ENCODE data around the gene BCAP31. TPM values are rescaled to one million over a fixed set of nuclear protein-coding genes. Genes with fewer than 3 reads are reported as not detected.

Gene BCAP31
- total and polyA plus RNA-seq, 2 of the 13 experiments (the other 11 are each of a cell fraction or from before 2014, with no cell fraction given), result 139 to 178 TPM

- peak; percentile 71 for FAIRE-seq
- H3K4me3 ChIP-seq (replicated peaks in 1 of 3; ENCODE audit: insufficient read depth in 1 of 3, low read depth in 2 of 3, low read length in 3 of 3), result peak overlapping the region; percentile 60 to 79 (median 79); a peak in 5 of 6 replicates
- no peak for TF ChIP-seq AKAP8 (CRISPR knock-in tag; IDR thresholded peaks at IDR 0.05)
- TF ChIP-seq ZNF543 (CRISPR knock-in tag; IDR thresholded peaks at IDR 0.05), result 0 out of 2 replicates have a peak, but pooled peaks have one; percentile 14
- no peak for TF ChIP-seq PHF21A (CRISPR knock-in tag; IDR thresholded peaks at IDR 0.05)
- TF ChIP-seq POLR2G (IDR thresholded peaks at IDR 0.05; ENCODE audit: low read depth, low read length), result 0 out of 2 replicates have a peak, but pooled peaks have one; percentile 32
- peak; percentile 73 for TF ChIP-seq ZNF687 (CRISPR knock-in tag; IDR thresholded peaks at IDR 0.05)
- TF ChIP-seq GZF1 (CRISPR knock-in tag; IDR thresholded peaks at IDR 0.05), result no peak
- no peak for TF ChIP-seq NKX3-1 (CRISPR knock-in tag; IDR thresholded peaks at IDR 0.05)
- no peak for TF ChIP-seq SOX6 (IDR thresholded peaks at IDR 0.05)
- no peak for TF ChIP-seq SOX6 (CRISPR knock-in tag; IDR thresholded peaks at IDR 0.05)
- TF ChIP-seq CSRNP1 (CRISPR knock-in tag; IDR thresholded peaks at IDR 0.05), result no peak
- no peak for TF ChIP-seq ARID5B (CRISPR knock-in tag; IDR thresholded peaks at IDR 0.05)
- TF ChIP-seq, protein P1, sequence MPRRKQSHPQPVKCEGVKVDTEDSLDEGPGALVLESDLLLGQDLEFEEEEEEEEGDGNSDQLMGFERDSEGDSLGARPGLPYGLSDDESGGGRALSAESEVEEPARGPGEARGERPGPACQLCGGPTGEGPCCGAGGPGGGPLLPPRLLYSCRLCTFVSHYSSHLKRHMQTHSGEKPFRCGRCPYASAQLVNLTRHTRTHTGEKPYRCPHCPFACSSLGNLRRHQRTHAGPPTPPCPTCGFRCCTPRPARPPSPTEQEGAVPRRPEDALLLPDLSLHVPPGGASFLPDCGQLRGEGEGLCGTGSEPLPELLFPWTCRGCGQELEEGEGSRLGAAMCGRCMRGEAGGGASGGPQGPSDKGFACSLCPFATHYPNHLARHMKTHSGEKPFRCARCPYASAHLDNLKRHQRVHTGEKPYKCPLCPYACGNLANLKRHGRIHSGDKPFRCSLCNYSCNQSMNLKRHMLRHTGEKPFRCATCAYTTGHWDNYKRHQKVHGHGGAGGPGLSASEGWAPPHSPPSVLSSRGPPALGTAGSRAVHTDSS (CRISPR knock-in tag; conservative IDR thresholded peaks at IDR 0.05), result no peak
These were observed 3.1 kb upstream of the BCAP31 start for GRCh38 chrX:153727123-153727931.

More at GRCh38 chrX:153727123-153727931, 3.1 kb upstream of the BCAP31 start:
- H2AFZ ChIP-seq (ENCODE audit: low read length), result no peak overlapping the region
- H3K36me3 ChIP-seq (replicated peaks in 1 of 2; ENCODE audit: control insufficient read depth in 1 of 2, insufficient read depth in 2 of 2, low read length in 2 of 2), result peaks cover 0 to 6% of the 10 kb centered on the region in 2 experiments; a peak in 1 of 5 replicates
- H3K27me3 ChIP-seq (ENCODE audit: control insufficient read depth in 1 of 2, insufficient read depth in 2 of 2, low read length in 2 of 2), result no peaks in the 10 kb centered on the region
- WGBS (ENCODE audit: low lambda C conversion rate), result 0% methylated on average over 5 of the region's 23 CpGs
- peak overlapping the region; percentile 85 for H3K9ac ChIP-seq (ENCODE audit: insufficient read depth, low read depth, low read length)
- intact Hi-C loops (cut with micrococcal nuclease; ENCODE audit: unreplicated experiment) (no loop called here), in situ Hi-C loops (cut with HindIII; ENCODE audit: extremely low pct_ligation_motif_present, low pct_unique_long_range_greater_than_20kb) (no loop called here)
- ChIA-PET POLR2A (interaction anchor here (0.8 to 3.8 kb wide), 16 partner anchors 18 to 208 kb away, joined by 3 to 16 read pairs (median 4); partner anchors contain the start of genes ARHGAP4, DUSP9, NAA10 and PLXNB3), CTCF (ENCODE audit: low intra/inter-chr PET ratio, low total read pairs) (no interaction called here)
- peak overlapping the region; percentile 92 for H3K27ac ChIP-seq (ENCODE audit: extremely low read length, insufficient read depth, low read length)
- DNase-seq (ENCODE audit: low spot score) (peak; percentile 43), ATAC-seq (peak; percentile 3)
- H3K4me1 ChIP-seq (ENCODE audit: insufficient read depth, low read length), result peaks cover 51% of the 10 kb centered on the region
- H4K20me1 ChIP-seq (ENCODE audit: insufficient read depth, low read length), result peaks cover 30% of the 10 kb centered on the region
- no TSS peak for BruUV-seq (replicated peaks)
- H3K79me2 ChIP-seq (ENCODE audit: insufficient read depth, low read length), result peaks cover 36% of the 10 kb centered on the region
- H3K4me2 ChIP-seq (ENCODE audit: low read depth, low read length), result peak overlapping the region; percentile 84
- H3K9me3 ChIP-seq (ENCODE audit: low read length), result no peaks in the 10 kb centered on the region

All from HepG2 (cell line).